ENCODE data around the gene MYH8. TPM values are rescaled to one million over a fixed set of nuclear protein-coding genes. Genes with fewer than 3 reads are reported as not detected.

Gene MYH8
- total and polyA plus RNA-seq, 2 donors (not counting 1 experiment from before 2014, with no cell fraction given): not detected

DNA sequence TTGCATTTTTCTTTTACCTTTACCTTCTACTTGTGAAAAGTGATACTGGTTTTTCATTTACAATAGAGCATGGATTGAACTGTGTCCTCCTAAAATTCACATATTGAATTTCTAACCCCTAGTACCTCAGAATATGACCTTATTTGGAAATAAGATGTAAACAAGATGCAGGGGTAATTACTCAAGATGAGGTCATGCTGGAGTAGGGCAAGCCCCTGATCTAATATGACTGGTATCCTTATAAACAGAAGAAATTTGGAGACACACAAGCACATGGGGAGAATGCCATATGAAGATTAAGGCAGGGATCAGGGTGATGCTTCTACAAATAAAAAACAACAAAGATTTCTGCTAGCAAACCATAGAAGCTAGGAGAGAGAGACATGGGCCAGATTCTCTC lies 61.2 kb downstream of the MYH8 start:
- Histone ChIP-seq H3K27me3 (ENCODE audit: control insufficient read depth, insufficient read depth, low read length) (no peaks in the 10 kb centered on the region), H3K36me3 (ENCODE audit: control insufficient read depth, insufficient read depth, low read length) (no peaks in the 10 kb centered on the region), H2AFZ (ENCODE audit: low read length) (no peak overlapping the region), H3K4me1 (ENCODE audit: control insufficient read depth, extremely low read depth, insufficient read depth, low read length) (no peaks in the 10 kb centered on the region), H3K4me3 (replicated peaks in 1 of 4; ENCODE audit: control extremely low read depth in 1 of 4, insufficient read depth in 1 of 4, low read depth in 3 of 4, low read length in 4 of 4) (no peak overlapping the region), H3K4me2 (ENCODE audit: extremely low read depth, insufficient read depth, low read length) (no peak overlapping the region), H3K9ac (ENCODE audit: insufficient read depth, low read length) (no peak overlapping the region), H4K20me1 (ENCODE audit: control insufficient read depth, extremely low read depth, insufficient read depth, low read length) (no peaks in the 10 kb centered on the region), H3K9me3 (ENCODE audit: control insufficient read depth, insufficient read depth, low read depth, low read length) (no peaks in the 10 kb centered on the region), H3K79me2 (ENCODE audit: control insufficient read depth, insufficient read depth, low read length) (no peaks in the 10 kb centered on the region), H3K27ac (ENCODE audit: insufficient read depth, low read length) (no peak overlapping the region)
- TF ChIP-seq EZH2 (IDR thresholded peaks at IDR 0.05; ENCODE audit: low read length, missing control alignments): no peak
- TF ChIP-seq, protein P1, sequence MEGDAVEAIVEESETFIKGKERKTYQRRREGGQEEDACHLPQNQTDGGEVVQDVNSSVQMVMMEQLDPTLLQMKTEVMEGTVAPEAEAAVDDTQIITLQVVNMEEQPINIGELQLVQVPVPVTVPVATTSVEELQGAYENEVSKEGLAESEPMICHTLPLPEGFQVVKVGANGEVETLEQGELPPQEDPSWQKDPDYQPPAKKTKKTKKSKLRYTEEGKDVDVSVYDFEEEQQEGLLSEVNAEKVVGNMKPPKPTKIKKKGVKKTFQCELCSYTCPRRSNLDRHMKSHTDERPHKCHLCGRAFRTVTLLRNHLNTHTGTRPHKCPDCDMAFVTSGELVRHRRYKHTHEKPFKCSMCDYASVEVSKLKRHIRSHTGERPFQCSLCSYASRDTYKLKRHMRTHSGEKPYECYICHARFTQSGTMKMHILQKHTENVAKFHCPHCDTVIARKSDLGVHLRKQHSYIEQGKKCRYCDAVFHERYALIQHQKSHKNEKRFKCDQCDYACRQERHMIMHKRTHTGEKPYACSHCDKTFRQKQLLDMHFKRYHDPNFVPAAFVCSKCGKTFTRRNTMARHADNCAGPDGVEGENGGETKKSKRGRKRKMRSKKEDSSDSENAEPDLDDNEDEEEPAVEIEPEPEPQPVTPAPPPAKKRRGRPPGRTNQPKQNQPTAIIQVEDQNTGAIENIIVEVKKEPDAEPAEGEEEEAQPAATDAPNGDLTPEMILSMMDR (conservative IDR thresholded peaks at IDR 0.05 in 1 of 2, IDR thresholded peaks at IDR 0.05 in 1 of 2; ENCODE audit: low read depth in 1 of 2, low read length in 2 of 2): no peak
- DNase-seq (ENCODE audit: low read depth in 2 of 2): peak in 1 of 2 donors; percentile 22

DNA sequence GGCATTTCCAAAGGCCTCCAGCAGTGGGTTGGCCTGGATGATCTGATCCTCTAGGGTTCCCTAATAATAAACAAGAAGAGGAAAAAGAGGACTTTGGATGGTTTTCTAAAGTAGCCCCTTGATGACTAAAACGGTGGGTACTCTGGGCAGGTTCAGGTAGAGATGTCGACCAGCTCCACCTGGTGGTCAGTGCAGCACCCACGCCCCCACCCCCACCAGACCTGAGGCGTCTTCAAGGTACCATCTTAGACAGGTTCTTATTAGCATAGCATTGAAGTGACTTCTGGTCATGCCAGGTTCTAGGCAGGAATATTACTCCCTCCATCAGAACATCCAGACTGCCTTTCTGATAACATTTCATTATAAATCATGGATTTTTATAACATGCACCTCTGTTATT lies 64.0 kb downstream of the MYH8 start:
- Histone ChIP-seq H3K4me1 (ENCODE audit: control insufficient read depth, extremely low read depth, insufficient read depth, low read length) (no peaks in the 10 kb centered on the region), H3K9ac (ENCODE audit: insufficient read depth, low read length) (no peak overlapping the region), H2AFZ (ENCODE audit: low read length) (no peak overlapping the region), H3K9me3 (ENCODE audit: control insufficient read depth, insufficient read depth, low read depth, low read length) (no peaks in the 10 kb centered on the region), H3K27me3 (ENCODE audit: control insufficient read depth, insufficient read depth, low read length) (no peaks in the 10 kb centered on the region), H3K27ac (ENCODE audit: insufficient read depth, low read length) (no peak overlapping the region), H3K4me2 (ENCODE audit: extremely low read depth, insufficient read depth, low read length) (no peak overlapping the region), H3K36me3 (ENCODE audit: control insufficient read depth, insufficient read depth, low read length) (no peaks in the 10 kb centered on the region), H3K4me3 (replicated peaks in 1 of 4; ENCODE audit: control extremely low read depth in 1 of 4, insufficient read depth in 1 of 4, low read depth in 3 of 4, low read length in 4 of 4) (no peak overlapping the region), H3K79me2 (ENCODE audit: control insufficient read depth, insufficient read depth, low read length) (no peaks in the 10 kb centered on the region), H4K20me1 (ENCODE audit: control insufficient read depth, extremely low read depth, insufficient read depth, low read length) (no peaks in the 10 kb centered on the region)
- DNase-seq (ENCODE audit: low read depth in 2 of 2): no peak
- TF ChIP-seq EZH2 (IDR thresholded peaks at IDR 0.05; ENCODE audit: low read length, missing control alignments): no peak
- TF ChIP-seq, protein P1 (conservative IDR thresholded peaks at IDR 0.05 in 1 of 2, IDR thresholded peaks at IDR 0.05 in 1 of 2; ENCODE audit: low read depth in 1 of 2, low read length in 2 of 2): peak in 1 of 2 donors; percentile 30

DNA sequence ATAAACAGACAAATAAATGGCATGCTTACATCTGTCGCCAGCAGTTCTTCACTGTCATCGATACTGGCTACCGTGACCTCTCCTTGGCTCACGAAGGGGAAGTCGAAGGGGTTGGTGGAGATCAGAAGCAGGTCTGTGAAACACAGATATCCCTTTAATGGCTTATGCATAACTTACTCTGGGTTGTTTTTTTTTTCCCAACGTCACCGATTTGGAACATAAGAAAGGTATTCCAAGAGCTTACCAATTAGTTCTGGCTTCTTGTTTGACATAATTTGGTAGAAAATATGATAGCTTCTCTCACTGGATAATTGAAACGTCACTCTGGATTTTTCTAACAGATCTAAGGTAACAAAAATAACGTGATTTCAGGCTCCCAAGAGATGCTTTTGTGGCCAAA lies 67.1 kb downstream of the MYH8 start:
- Histone ChIP-seq H3K27ac (ENCODE audit: insufficient read depth, low read length) (no peak overlapping the region), H3K9me3 (ENCODE audit: control insufficient read depth, insufficient read depth, low read depth, low read length) (no peaks in the 10 kb centered on the region), H3K27me3 (ENCODE audit: control insufficient read depth, insufficient read depth, low read length) (no peaks in the 10 kb centered on the region), H3K79me2 (ENCODE audit: control insufficient read depth, insufficient read depth, low read length) (no peaks in the 10 kb centered on the region), H3K4me2 (ENCODE audit: extremely low read depth, insufficient read depth, low read length) (no peak overlapping the region), H3K9ac (ENCODE audit: insufficient read depth, low read length) (no peak overlapping the region), H2AFZ (ENCODE audit: low read length) (no peak overlapping the region), H4K20me1 (ENCODE audit: control insufficient read depth, extremely low read depth, insufficient read depth, low read length) (no peaks in the 10 kb centered on the region), H3K4me3 (replicated peaks in 1 of 4; ENCODE audit: control extremely low read depth in 1 of 4, insufficient read depth in 1 of 4, low read depth in 3 of 4, low read length in 4 of 4) (no peak overlapping the region), H3K4me1 (ENCODE audit: control insufficient read depth, extremely low read depth, insufficient read depth, low read length) (no peaks in the 10 kb centered on the region), H3K36me3 (ENCODE audit: control insufficient read depth, insufficient read depth, low read length) (no peaks in the 10 kb centered on the region)
- DNase-seq (ENCODE audit: low read depth in 2 of 2): no peak
- TF ChIP-seq, protein P1 (conservative IDR thresholded peaks at IDR 0.05 in 1 of 2, IDR thresholded peaks at IDR 0.05 in 1 of 2; ENCODE audit: low read depth in 1 of 2, low read length in 2 of 2): no peak
- no peak for TF ChIP-seq EZH2 (IDR thresholded peaks at IDR 0.05; ENCODE audit: low read length, missing control alignments)

Data from fibroblast of lung (primary cell).